D721Med (cell line): Measurements from ENCODE around the gene CCSAP.

ENCODE experiments used
- DNase-seq: peaks from one replicate; pipeline ENCODE4 v3.0.0; 2011; ENCODE audit warnings: low spot score; ENCODE audit not compliant: insufficient read length
- FAIRE-seq: peaks from 2 replicates; lab custom pipeline; 2011; peaks lifted over from hg19 to GRCh38; lab: Jason Lieb, UNC
- CTCF ChIP-seq: IDR thresholded peaks from 2 replicates; pipeline ENCODE4 v1.5.1; 2012; ENCODE audit warnings: mild to moderate bottlenecking, control low read depth; ENCODE audit not compliant: insufficient read depth; ENCODE audit errors: missing control alignments

CCSAP gene

GRCh38 chr1:229349463-229350385 lies 6.9 kb upstream of the CCSAP start:
- TF ChIP-seq CTCF, result no peak
- FAIRE-seq (peak; percentile 69), DNase-seq (no peak)

- no peak for DNase-seq
- no peak for FAIRE-seq
- TF ChIP-seq CTCF, result no peak
Measured at GRCh38 chr1:229347528-229347927, 4.7 kb upstream of the CCSAP start.

- FAIRE-seq, result no peak
- no peak for TF ChIP-seq CTCF
- DNase-seq, result no peak
Measured at GRCh38 chr1:229344937-229345684, 2.3 kb upstream of the CCSAP start.

GRCh38 chr1:229344139-229344538 lies 1.3 kb upstream of the CCSAP start:
- DNase-seq (no peak), FAIRE-seq (no peak)
- no peak for TF ChIP-seq CTCF

- DNase-seq (peak; percentile 90), FAIRE-seq (no peak)
- no peak for TF ChIP-seq CTCF
Measured at GRCh38 chr1:229341774-229342655, 832 bp downstream of the CCSAP start.

- FAIRE-seq (peak; percentile 92), DNase-seq (no peak)
Measured at GRCh38 chr1:229340496-229340895, 2.4 kb downstream of the CCSAP start.

More at GRCh38 chr1:229340496-229340895, 2.4 kb downstream of the CCSAP start:
- TF ChIP-seq CTCF, result no peak
